ENCODE measurements around the gene GZF1. TPM values are rescaled to one million over a fixed set of nuclear protein-coding genes. Genes with fewer than 3 reads are reported as not detected.

GZF1 gene
- total and polyA plus RNA-seq, 2 donors (not counting 1 experiment from before 2014, with no cell fraction given), result 10.8 to 21.5 TPM

DNA sequence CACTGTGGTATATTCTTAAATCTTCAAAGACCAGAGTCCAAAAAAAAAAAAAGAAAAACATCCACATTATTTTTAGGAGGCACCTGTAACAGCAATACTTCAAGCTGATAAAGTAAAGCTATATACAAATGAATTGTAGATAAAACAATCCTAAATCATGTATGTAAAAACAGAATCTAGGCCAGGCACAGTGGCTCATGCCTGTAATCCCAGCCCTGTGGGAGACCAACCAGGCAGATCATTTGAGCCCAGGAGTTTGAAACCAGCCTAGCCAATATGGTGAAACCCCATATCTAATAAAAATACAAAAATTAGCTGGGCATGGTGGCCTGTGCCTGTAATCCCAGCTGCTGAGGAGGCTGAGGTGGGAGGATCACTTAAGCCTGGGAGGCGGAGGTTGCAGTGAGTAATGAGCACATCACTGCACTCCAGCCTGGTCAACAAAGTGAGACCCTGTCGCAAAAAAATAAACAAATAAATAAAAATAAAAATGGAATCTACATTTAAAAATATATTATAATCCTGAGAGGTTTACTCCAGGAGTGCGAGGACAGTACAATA, 52.0 kb downstream of the GZF1 start:
- Histone ChIP-seq H3K79me2 (ENCODE audit: control insufficient read depth, insufficient read depth, low read length) (peaks cover 70% of the 10 kb centered on the region), H3K4me1 (ENCODE audit: control insufficient read depth, extremely low read depth, insufficient read depth, low read length) (peaks cover 4% of the 10 kb centered on the region), H3K4me2 (ENCODE audit: extremely low read depth, insufficient read depth, low read length) (no peak overlapping the region), H3K27ac (ENCODE audit: insufficient read depth, low read length) (no peak overlapping the region), H3K27me3 (ENCODE audit: control insufficient read depth, insufficient read depth, low read length) (no peaks in the 10 kb centered on the region), H3K36me3 (ENCODE audit: control insufficient read depth, insufficient read depth, low read length) (no peaks in the 10 kb centered on the region), H4K20me1 (ENCODE audit: control insufficient read depth, extremely low read depth, insufficient read depth, low read length) (no peaks in the 10 kb centered on the region), H3K9ac (ENCODE audit: insufficient read depth, low read length) (no peak overlapping the region), H3K9me3 (ENCODE audit: control insufficient read depth, insufficient read depth, low read depth, low read length) (no peaks in the 10 kb centered on the region), H3K4me3 (replicated peaks in 1 of 4; ENCODE audit: control extremely low read depth in 1 of 4, insufficient read depth in 1 of 4, low read depth in 3 of 4, low read length in 4 of 4) (no peak overlapping the region), H2AFZ (ENCODE audit: low read length) (no peak overlapping the region)
- DNase-seq (ENCODE audit: low read depth in 2 of 2), result no peak
- TF ChIP-seq, protein P1, sequence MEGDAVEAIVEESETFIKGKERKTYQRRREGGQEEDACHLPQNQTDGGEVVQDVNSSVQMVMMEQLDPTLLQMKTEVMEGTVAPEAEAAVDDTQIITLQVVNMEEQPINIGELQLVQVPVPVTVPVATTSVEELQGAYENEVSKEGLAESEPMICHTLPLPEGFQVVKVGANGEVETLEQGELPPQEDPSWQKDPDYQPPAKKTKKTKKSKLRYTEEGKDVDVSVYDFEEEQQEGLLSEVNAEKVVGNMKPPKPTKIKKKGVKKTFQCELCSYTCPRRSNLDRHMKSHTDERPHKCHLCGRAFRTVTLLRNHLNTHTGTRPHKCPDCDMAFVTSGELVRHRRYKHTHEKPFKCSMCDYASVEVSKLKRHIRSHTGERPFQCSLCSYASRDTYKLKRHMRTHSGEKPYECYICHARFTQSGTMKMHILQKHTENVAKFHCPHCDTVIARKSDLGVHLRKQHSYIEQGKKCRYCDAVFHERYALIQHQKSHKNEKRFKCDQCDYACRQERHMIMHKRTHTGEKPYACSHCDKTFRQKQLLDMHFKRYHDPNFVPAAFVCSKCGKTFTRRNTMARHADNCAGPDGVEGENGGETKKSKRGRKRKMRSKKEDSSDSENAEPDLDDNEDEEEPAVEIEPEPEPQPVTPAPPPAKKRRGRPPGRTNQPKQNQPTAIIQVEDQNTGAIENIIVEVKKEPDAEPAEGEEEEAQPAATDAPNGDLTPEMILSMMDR (conservative IDR thresholded peaks at IDR 0.05 in 1 of 2, IDR thresholded peaks at IDR 0.05 in 1 of 2; ENCODE audit: low read depth in 1 of 2, low read length in 2 of 2), result no peak
- TF ChIP-seq EZH2 (IDR thresholded peaks at IDR 0.05; ENCODE audit: low read length, missing control alignments), result no peak

DNA sequence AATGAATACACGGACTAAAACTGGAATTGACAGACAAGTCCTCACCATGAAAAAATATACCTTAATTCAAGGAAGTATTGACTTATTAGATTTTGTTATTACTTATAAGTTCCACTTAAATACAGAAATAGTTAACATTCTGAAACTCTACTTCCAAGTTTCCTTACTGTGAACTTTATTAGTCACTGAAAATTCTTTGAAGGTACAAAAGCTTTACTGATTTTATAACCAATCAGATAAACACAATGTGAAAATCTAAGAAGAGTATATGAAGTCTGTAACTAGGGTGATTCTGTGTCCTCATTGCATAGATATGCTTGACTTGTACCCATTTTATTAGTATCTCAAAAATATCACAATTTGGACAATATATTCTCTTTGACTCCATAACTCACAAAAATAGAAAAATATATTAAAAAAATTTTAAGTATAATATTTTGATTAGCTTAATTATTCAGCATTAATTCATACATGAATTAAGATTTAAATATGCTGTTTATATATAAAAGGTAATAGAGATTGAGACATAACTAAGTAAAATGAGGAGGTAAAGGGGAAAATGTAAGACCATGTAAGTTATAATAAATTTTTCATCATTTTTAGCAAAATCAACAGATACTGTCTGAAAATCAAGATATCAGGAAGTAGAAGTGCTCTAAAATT, 52.7 kb downstream of the GZF1 start:
- Histone ChIP-seq H3K79me2 (ENCODE audit: control insufficient read depth, insufficient read depth, low read length) (peaks cover 72% of the 10 kb centered on the region), H3K4me3 (replicated peaks in 1 of 4; ENCODE audit: control extremely low read depth in 1 of 4, insufficient read depth in 1 of 4, low read depth in 3 of 4, low read length in 4 of 4) (no peak overlapping the region), H3K4me1 (ENCODE audit: control insufficient read depth, extremely low read depth, insufficient read depth, low read length) (peaks cover 4% of the 10 kb centered on the region), H3K9me3 (ENCODE audit: control insufficient read depth, insufficient read depth, low read depth, low read length) (no peaks in the 10 kb centered on the region), H3K4me2 (ENCODE audit: extremely low read depth, insufficient read depth, low read length) (no peak overlapping the region), H3K9ac (ENCODE audit: insufficient read depth, low read length) (no peak overlapping the region), H3K27ac (ENCODE audit: insufficient read depth, low read length) (no peak overlapping the region), H4K20me1 (ENCODE audit: control insufficient read depth, extremely low read depth, insufficient read depth, low read length) (no peaks in the 10 kb centered on the region), H3K27me3 (ENCODE audit: control insufficient read depth, insufficient read depth, low read length) (no peaks in the 10 kb centered on the region), H3K36me3 (ENCODE audit: control insufficient read depth, insufficient read depth, low read length) (no peaks in the 10 kb centered on the region), H2AFZ (ENCODE audit: low read length) (no peak overlapping the region)
- no peak for DNase-seq (ENCODE audit: low read depth in 2 of 2)
- TF ChIP-seq EZH2 (IDR thresholded peaks at IDR 0.05; ENCODE audit: low read length, missing control alignments), result no peak
- TF ChIP-seq, protein P1 (conservative IDR thresholded peaks at IDR 0.05 in 1 of 2, IDR thresholded peaks at IDR 0.05 in 1 of 2; ENCODE audit: low read depth in 1 of 2, low read length in 2 of 2), result no peak

DNA sequence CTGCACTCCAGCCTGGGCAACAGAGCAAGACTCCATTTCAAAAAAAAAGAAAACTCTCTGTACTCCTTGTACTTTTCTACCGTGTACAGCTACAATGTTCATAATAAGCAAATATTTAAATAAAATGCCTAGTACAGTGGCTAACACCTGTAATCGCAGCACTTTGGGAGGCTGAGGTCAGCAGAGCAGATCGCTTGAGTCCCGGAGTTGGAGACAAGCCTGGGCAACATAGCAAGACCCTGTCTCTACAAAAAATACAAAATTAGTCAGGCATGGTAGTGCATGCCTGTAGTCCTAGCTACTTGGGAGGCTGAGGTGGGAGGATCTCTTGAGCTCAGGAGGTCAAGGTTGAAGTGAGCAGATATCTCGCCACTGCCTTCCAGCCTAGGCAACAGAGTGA, 53.6 kb downstream of the GZF1 start:
- Histone ChIP-seq H3K79me2 (ENCODE audit: control insufficient read depth, insufficient read depth, low read length) (peaks cover 66% of the 10 kb centered on the region), H3K9ac (ENCODE audit: insufficient read depth, low read length) (no peak overlapping the region), H2AFZ (ENCODE audit: low read length) (no peak overlapping the region), H3K27ac (ENCODE audit: insufficient read depth, low read length) (no peak overlapping the region), H4K20me1 (ENCODE audit: control insufficient read depth, extremely low read depth, insufficient read depth, low read length) (no peaks in the 10 kb centered on the region), H3K4me2 (ENCODE audit: extremely low read depth, insufficient read depth, low read length) (no peak overlapping the region), H3K4me3 (replicated peaks in 1 of 4; ENCODE audit: control extremely low read depth in 1 of 4, insufficient read depth in 1 of 4, low read depth in 3 of 4, low read length in 4 of 4) (no peak overlapping the region), H3K27me3 (ENCODE audit: control insufficient read depth, insufficient read depth, low read length) (no peaks in the 10 kb centered on the region), H3K9me3 (ENCODE audit: control insufficient read depth, insufficient read depth, low read depth, low read length) (no peaks in the 10 kb centered on the region), H3K4me1 (ENCODE audit: control insufficient read depth, extremely low read depth, insufficient read depth, low read length) (peaks cover 4% of the 10 kb centered on the region), H3K36me3 (ENCODE audit: control insufficient read depth, insufficient read depth, low read length) (no peaks in the 10 kb centered on the region)
- TF ChIP-seq, protein P1 (conservative IDR thresholded peaks at IDR 0.05 in 1 of 2, IDR thresholded peaks at IDR 0.05 in 1 of 2; ENCODE audit: low read depth in 1 of 2, low read length in 2 of 2), result no peak
- no peak for TF ChIP-seq EZH2 (IDR thresholded peaks at IDR 0.05; ENCODE audit: low read length, missing control alignments)
- DNase-seq (ENCODE audit: low read depth in 2 of 2), result no peak

All from fibroblast of lung (primary cell).